HUDEP-2 (cell line): ENCODE measurements around the gene APPL2.

Experiments
- DNase-seq, 76 experiments: peaks; one replicate each; lab custom pipeline; 2025; ENCODE audit not compliant: unreplicated experiment in 76 of 76; lab: John Stamatoyannopoulos, UW

APPL2 gene

GRCh38 chr12:105224399-105224798 is 11.6 kb downstream of the APPL2 start:
- DNase-seq = no peak

- peak in 1 of 76 experiments; percentile 11 for DNase-seq
These were observed 12.1 kb downstream of the APPL2 start for GRCh38 chr12:105223884-105224283.

GRCh38 chr12:105223352-105223845 is 12.6 kb downstream of the APPL2 start:
- peak in 16 of 76 experiments; percentile 2 to 39 (median 12) for DNase-seq

- no peak for DNase-seq
These were observed 13.1 kb downstream of the APPL2 start for GRCh38 chr12:105222726-105223351.

- DNase-seq = peak in 3 of 76 experiments; percentile 2 to 10 (median 6)
These were observed 13.7 kb downstream of the APPL2 start for GRCh38 chr12:105222284-105222655.

GRCh38 chr12:105221583-105222283 is 14.2 kb downstream of the APPL2 start:
- no peak for DNase-seq

GRCh38 chr12:105220929-105221290 is 15.1 kb downstream of the APPL2 start:
- DNase-seq = no peak

- DNase-seq = no peak
These were observed 15.6 kb downstream of the APPL2 start for GRCh38 chr12:105220150-105220928.

GRCh38 chr12:105219261-105220028 is 16.5 kb downstream of the APPL2 start:
- DNase-seq = peak in 1 of 76 experiments; percentile 5

GRCh38 chr12:105218434-105218833 is 17.5 kb downstream of the APPL2 start:
- DNase-seq = no peak

- no peak for DNase-seq
These were observed 21.2 kb downstream of the APPL2 start for GRCh38 chr12:105214670-105215375.

GRCh38 chr12:105214148-105214547 is 21.8 kb downstream of the APPL2 start:
- no peak for DNase-seq

GRCh38 chr12:105212438-105212837 is 23.5 kb downstream of the APPL2 start:
- DNase-seq = no peak

- DNase-seq = no peak
These were observed 26.9 kb downstream of the APPL2 start for GRCh38 chr12:105209091-105209490.

- no peak for DNase-seq
These were observed 29.1 kb downstream of the APPL2 start for GRCh38 chr12:105206686-105207374.

- peak in 1 of 76 experiments; percentile 14 for DNase-seq
These were observed 30.5 kb downstream of the APPL2 start for GRCh38 chr12:105205322-105206048.

- DNase-seq = peak in 2 of 76 experiments; percentile 18 to 31
These were observed 31.1 kb downstream of the APPL2 start for GRCh38 chr12:105204916-105205315.

GRCh38 chr12:105204127-105204526 is 31.8 kb downstream of the APPL2 start:
- DNase-seq = no peak

- no peak for DNase-seq
These were observed 33.8 kb downstream of the APPL2 start for GRCh38 chr12:105202202-105202601.
